HK-2 (cell line): Measurements from ENCODE around the gene MXRA8.
"Not testable (repeated sequence)": the region's sequence is repeated elsewhere in the genome, so short reads cannot be mapped to it uniquely, and the experiment has no call there.

ENCODE experiments used
- DNase-seq: peaks from one replicate; pipeline ENCODE4 v3.0.0-alpha.2; 2018; ENCODE audit not compliant: unreplicated experiment

Gene MXRA8

GRCh38 chr1:1391225-1391624, 32.9 kb upstream of the MXRA8 start:
- no peak for DNase-seq

- DNase-seq, result no peak
These were observed 32.3 kb upstream of the MXRA8 start for GRCh38 chr1:1390675-1391074.

GRCh38 chr1:1388078-1388472, 29.7 kb upstream of the MXRA8 start:
- DNase-seq, result no peak

GRCh38 chr1:1387098-1388077, 29.0 kb upstream of the MXRA8 start:
- no peak for DNase-seq

- DNase-seq, result no peak
These were observed 27.6 kb upstream of the MXRA8 start for GRCh38 chr1:1385931-1386330.

GRCh38 chr1:1385339-1385738, 27.0 kb upstream of the MXRA8 start:
- DNase-seq, result not testable (repeated sequence)

GRCh38 chr1:1381294-1381693, 22.9 kb upstream of the MXRA8 start:
- DNase-seq, result no peak

- DNase-seq, result no peak
These were observed 22.5 kb upstream of the MXRA8 start for GRCh38 chr1:1380860-1381259.

- no peak for DNase-seq
These were observed 19.3 kb upstream of the MXRA8 start for GRCh38 chr1:1377540-1378205.

- no peak for DNase-seq
These were observed 18.3 kb upstream of the MXRA8 start for GRCh38 chr1:1376551-1377226.

- peak; percentile 99 for DNase-seq
These were observed 16.7 kb upstream of the MXRA8 start, which contains the start of gene AURKAIP1 for GRCh38 chr1:1374929-1375662. Gene AURKAIP1, minus strand, starts transcription at chr1:1375207. Its CDS starts 451 bp downstream, at chr1:1374756.

GRCh38 chr1:1374589-1374928, 16.2 kb upstream of the MXRA8 start:
- no peak for DNase-seq

- DNase-seq, result no peak
These were observed 15.6 kb upstream of the MXRA8 start for GRCh38 chr1:1373815-1374588.

GRCh38 chr1:1373051-1373814, 14.9 kb upstream of the MXRA8 start:
- no peak for DNase-seq

- DNase-seq, result peak; percentile 85
These were observed 13.7 kb upstream of the MXRA8 start for GRCh38 chr1:1371746-1372711.

GRCh38 chr1:1371364-1371745, 13.0 kb upstream of the MXRA8 start:
- DNase-seq, result no peak

- no peak for DNase-seq
These were observed 12.5 kb upstream of the MXRA8 start for GRCh38 chr1:1370771-1371300.

- not testable (repeated sequence) for DNase-seq
These were observed 11.7 kb upstream of the MXRA8 start for GRCh38 chr1:1370094-1370493.

- no peak for DNase-seq
These were observed 9.0 kb upstream of the MXRA8 start for GRCh38 chr1:1367315-1367714.
